T-helper 2 cell treated with Interferon-gamma antibody and Interleukin-4, amounts not matched to agents 100 ng/mL and 5 ng/mL, for 36 hours (primary cell): ENCODE measurements around the gene DXO. TPM values are rescaled to one million over a fixed set of nuclear protein-coding genes. Genes with fewer than 3 reads are reported as not detected.
"Not testable (repeated sequence)": the region's sequence is repeated elsewhere in the genome, so short reads cannot be mapped to it uniquely, and the experiment has no call there.

ENCODE experiments used
- intact Hi-C: fragments of 100-400 bp; cut with micrococcal nuclease; formaldehyde crosslinking; loops from one replicate; pipeline ENCODE4 v1.15.1; 2023
- total RNA-seq: library from RNA; stranded (reverse); gene quantifications from 2 replicates; pipeline ENCODE4 v1.2.3, GENCODE V29; 2022

DXO gene
- total RNA-seq, 1 donor from 2014 or later: 18.8 TPM

DNA sequence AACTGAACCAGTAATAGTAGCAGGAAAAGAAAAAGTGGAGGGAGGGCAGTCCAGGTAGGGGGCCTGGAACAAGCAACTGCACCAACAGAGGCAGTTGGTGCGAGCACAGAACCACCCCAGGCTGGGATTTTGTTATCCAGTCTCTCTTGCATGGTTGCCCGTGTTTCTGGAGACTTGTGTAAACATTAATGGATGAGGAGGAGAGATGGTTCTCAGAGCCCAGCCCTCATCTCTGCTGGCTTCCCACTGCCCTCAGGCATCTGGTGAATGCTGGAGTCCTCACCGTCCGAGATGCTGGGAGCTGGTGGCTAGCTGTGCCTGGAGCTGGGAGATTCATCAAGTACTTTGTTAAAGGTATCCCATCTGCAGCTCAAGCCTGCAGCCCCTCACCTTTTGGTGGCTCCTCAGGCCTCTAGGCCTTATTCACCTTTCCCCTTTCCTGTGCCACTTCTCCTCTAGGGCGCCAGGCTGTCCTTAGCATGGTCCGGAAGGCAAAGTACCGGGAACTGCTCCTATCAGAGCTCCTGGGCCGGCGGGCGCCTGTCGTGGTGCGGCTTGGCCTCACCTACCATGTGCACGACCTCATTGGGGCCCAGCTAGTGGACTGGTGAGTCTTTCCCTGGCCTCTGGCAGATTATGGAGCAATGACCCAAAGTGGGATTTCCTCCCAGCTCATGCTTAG, 8.4 kb upstream of the DXO start:
- intact Hi-C loops: not testable (repeated sequence)

DNA sequence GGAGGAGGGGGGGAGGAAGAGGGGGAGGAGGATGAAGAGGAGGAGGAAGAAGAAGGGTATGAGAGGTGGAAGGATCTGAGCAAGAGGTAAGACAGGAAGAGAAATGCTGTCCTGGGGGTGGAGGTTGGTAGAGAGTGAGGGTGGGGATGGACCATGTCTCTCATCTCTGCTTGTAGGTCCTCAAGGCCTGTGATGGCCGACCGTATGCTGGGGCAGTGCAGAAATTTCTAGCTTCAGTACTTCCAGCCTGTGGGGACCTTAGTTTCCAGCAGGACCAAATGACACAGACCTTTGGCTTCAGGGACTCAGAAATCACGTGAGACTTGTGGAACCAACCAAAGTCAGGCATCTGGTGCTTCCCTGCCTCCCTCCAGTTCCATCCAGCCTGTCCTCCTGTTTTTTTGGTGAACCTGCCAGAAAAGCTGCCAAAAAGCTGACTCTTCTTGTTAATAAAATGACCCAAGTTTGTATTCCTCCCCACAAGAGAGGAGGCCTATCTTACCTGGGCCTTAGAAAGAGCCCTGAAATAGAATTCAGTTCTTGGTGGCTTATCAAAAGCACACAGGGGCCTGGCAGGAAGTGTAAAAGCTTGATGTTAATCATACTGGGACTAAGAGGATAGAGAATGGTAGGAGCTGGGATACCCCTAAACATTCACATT, 7.4 kb upstream of the DXO start:
- intact Hi-C loops: loop anchor here (10.0 kb wide), 2 partner anchors 115 to 145 kb away; partner anchors contain the start of genes ATF6B and NEU1

DNA sequence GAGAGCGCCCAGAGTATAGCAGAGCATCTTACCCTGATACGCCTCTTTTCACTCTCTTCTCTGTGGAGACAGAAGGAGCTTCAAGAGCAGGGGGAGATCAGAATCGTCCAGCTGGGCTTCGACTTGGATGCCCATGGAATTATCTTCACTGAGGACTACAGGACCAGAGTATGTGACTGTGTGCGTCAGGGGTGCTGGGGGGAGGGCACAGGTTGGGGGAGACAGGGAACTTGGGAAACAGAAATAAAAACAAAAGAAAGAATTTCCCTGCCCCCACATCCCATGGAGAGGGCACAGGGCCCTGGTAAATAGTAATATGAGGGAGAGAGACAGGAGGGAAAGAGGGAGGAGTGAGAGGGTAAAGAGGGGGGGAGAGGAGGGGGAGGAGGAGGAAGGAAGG, 6.9 kb upstream of the DXO start:
- intact Hi-C loops: loop anchor here (10.0 kb wide), 2 partner anchors 114 to 146 kb away; partner anchors contain the start of genes ATF6B and NEU1

DNA sequence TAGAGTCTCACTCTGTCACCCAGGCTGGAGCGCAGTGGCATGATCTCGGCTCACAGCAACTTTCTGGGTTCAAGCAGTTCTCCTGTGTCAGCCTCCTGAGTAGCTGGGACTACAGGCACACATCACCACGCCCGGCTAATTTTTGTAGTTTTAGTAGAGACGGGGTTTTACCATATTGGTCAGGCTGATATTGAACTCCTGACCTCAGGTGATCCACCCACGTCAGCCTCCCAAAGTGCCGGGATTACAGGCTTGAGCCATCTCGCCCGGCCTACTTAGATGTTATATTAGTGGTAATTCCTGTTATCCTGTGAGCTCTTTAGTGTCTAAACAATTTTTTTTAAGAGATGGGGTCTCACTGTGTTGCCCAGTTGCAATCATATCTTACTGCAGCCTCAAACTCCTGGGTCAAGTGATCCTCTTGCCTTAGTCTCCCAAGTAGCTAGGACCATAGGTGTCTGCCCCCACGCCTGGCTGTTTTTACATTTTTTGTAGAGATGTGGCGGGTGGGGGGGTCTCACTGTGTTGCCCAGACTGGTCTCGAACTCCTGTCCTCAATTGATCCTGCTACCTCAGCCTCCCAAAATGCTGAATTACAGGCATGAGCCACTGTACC, 6.0 kb upstream of the DXO start:
- intact Hi-C loops: loop anchor here (10.0 kb wide), 2 partner anchors 113 to 147 kb away; partner anchors contain the start of genes ATF6B and NEU1

DNA sequence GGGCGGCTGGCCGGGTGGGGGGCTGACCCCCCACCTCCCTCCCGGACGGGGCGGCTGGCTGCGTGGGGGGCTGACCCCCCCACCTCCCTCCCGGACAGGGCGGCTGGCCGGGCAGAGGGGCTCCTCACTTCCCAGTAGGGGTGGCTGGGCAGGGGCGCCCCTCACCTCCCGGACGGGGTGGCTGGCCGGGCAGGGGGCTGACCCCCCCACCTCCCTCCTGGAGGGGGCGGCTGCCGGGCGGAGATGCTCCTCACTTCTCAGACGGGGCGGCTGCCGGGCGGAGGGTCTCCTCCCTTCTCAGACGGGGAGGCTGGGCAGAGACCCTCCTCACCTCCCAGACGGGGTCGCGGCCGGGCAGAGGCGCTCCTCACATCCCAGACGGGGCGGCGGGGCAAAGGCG, 4.1 kb upstream of the DXO start:
- intact Hi-C loops: loop anchor here (10.0 kb wide), 2 partner anchors 111 to 149 kb away; partner anchors contain the start of genes ATF6B and NEU1

DNA sequence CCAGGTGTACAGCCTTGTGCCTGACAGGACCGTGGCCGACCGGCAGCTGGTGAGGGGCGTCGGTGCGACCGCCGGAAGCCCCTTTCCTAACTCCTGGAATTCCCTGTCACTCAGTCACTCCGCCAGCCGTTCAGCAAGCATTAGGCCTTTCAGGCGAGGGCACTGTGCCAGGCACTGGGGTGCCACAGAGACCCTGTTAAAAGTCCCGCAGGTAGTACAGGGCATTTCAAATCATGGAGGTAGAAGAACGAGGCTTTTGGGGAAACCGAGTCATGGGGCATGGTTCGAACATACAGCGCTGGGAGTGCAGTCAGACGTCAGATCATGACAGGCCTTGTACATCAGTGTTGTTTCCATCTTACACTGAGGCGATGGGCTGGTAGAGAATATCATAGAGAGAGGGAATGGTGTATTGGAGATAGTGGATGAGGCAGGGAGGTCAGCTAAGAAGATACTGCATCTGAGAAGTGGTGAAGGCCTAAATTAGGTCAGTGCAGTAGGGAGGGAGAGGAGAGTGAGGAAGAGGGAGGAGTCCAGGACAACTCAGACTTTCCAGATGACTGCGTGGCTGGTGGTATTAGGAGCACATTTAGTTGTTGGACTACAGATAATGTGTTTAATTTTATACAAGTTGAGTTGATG, 892 bp upstream of the DXO start:
- intact Hi-C loops: loop anchor here (1.0 to 10.0 kb wide), 3 partner anchors 14 to 152 kb away; partner anchors contain the start of genes ATF6B, NEU1 and SKIC2

DNA sequence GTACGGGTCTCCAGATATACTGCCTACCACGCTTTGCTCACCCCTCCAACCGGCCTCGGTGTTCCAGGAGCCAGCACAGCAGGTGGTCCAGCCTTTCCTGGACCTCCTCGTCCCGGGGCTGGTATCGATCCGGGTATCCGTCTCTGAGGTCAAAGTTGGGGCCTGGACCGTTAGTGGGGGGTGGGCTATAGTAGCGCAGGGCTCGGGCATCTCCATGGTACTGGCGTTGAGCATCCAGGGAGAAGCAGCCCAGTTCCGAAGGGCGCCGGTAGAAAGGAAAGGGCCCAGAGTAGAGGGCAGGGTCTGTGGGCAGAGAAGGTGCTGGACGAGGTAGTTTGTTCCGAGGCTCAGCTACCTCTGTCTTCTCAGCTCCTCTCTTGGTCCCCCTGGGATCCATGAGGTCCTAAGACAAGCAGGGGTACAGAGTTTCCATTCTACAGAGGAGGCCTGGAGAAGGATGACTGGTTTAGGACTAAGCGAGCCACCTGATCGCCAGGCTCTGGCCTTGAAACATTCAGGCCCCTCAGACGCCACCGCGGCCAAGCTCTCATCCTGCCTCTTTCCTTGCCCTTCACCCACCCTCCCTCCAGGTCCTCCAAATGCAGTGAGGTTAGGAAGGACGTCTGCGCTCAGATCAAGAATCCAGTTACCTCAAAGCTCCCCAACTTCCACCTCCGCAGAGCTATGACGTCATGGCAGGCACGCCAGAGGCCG, 502 bp downstream of the DXO start:
- intact Hi-C loops: loop anchor here (10.0 kb wide), 2 partner anchors 107 to 153 kb away; partner anchors contain the start of genes ATF6B and NEU1

DNA sequence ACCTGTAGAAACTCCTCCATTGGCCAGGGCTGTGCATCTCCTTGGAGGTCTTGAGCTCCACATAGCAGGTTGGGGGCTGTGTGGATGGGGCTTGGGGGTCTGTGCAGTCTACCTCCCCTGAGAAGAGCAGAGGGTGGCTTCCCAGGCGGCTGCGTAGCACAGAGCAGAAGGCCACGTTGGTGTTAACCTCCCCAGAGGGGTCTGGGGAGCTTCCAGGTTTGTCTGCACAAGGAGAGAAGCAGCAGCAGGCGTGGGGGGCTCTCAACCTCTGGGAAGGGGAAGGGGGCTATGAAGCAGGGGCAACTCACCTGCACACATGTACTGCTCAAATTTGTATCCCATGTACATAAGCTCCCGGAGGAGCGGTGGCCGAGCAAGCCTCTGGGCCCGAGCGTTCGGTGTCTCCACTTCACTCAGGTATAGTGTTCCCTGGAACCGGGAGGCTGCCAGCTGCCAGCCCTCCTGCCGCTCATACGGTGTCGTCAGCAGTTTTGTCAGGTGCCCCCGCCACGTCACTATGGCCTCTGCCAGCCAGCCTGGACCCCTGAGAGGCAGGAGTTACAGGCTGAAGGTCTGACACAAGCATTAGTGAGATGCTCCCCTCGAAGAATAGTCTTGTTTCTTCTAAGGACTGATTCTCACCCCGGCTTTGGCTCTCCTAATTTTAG, 1.2 kb downstream of the DXO start:
- intact Hi-C loops: loop anchor here (10.0 kb wide), 2 partner anchors 106 to 154 kb away; partner anchors contain the start of genes ATF6B and NEU1

DNA sequence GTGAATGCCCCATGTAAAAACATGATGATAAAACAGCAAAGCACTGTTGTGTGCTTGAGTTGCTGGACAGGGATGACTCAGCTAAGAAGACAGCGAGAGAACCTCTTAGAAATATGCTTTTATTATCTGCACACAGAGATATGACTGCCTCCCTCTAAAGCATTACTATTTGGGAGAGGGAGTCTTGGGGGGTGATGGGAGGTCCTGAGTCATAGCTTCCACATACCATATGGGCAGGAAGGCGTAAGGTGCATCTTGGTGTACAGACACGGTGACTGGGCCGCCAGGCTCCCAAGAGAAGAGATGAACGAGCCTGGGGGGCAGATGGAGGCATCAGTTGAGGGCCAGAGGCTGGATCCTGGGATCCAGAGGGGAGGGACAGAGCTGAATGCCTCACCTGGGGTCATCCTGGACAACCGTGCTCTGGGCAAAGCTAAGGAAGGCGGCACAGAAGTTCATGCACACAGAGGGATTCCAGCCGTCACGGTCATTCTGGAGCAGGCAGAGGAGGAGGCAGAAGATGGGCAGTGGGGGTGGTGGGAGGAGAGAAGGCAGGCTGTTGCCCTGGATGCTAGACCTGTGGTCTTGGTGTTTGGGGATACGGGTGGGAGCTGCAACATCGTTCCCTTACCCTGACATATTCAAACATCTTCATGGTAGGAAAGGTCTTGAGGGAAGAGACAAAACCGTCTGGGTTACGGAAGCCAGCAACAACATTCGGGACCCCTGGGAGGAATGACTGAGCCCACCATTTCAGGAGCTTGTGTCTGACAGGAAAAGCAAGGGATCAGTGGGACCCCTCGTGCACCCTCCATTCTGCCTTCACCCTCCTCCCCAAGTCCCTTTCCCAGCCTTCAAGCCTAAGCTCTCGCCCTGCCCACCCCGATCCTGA, 2.0 kb downstream of the DXO start:
- intact Hi-C loops: loop anchor here (10.0 kb wide), 2 partner anchors 105 to 155 kb away; partner anchors contain the start of genes ATF6B and NEU1

DNA sequence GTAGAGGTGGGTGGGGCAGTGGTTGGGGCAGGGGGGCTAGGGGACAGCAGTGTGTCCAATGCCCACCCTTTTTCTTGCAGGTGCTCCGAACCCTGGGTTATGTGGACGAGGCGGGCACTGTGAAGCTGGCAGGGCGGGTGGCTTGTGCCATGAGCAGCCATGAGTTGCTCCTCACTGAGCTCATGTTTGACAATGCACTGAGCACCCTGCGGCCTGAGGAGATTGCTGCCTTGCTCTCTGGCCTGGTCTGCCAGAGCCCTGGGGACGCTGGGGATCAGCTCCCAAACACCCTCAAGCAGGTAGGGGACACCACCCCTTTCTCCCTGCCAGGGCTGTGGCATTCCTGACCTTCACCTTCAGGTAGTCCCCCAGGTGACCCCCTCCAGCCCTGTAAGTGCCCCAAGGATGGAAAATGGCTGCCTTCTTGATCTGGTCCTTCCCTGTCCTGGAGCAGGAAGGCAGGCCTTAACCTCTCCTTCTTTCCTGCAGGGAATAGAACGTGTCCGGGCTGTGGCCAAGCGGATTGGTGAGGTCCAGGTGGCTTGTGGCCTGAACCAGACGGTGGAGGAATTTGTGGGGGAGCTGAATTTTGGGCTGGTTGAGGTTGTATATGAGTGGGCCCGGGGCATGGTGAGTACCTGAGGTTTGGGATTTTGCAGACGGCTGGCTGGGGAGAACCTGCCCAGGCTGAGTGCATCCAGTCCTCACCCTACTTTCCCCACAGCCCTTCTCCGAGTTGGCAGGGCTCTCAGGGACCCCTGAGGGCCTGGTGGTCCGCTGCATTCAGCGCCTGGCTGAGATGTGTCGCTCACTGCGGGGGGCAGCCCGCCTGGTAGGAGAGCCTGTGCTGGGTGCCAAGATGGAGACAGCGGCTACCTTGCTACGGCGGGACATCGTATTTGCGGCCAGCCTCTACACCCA, 2.9 kb downstream of the DXO start:
- intact Hi-C loops: no loop called here

DNA sequence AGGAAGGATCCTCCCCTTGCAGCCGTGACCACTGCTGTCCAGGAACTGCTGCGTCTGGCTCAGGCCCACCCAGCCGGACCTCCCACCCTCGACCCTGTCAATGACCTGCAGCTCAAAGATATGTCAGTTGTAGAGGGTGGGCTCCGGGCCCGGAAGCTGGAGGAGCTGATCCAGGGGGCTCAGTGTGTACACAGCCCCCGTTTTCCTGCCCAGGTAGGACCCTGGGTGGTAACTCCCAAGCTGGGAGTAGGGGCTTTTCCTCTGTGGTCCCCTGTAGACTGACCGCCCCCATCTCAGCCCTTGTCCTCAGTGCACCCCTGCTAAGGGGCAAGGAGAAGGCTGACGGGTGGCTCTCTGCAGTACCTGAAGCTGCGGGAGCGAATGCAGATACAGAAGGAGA, 3.6 kb downstream of the DXO start:
- intact Hi-C loops: no loop called here

DNA sequence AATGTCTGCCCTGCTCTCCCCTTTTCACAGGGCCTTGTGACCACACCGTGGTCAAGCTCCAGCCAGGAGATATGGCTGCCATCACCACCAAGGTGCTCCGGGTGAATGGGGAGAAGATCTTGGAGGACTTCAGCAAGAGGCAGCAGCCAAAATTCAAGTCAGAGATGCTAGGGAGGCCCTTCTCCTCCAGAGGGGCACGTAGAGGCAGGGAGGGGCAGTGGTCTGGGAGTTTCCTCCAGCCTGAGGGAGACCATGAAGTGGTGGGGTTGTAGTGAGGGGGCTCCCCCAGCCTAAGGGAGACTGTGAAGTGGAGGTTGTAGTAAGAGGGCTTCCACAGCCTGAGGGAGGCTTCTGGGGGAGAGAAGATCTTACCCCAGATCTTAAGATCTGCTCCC, 4.0 kb downstream of the DXO start:
- intact Hi-C loops: no loop called here

DNA sequence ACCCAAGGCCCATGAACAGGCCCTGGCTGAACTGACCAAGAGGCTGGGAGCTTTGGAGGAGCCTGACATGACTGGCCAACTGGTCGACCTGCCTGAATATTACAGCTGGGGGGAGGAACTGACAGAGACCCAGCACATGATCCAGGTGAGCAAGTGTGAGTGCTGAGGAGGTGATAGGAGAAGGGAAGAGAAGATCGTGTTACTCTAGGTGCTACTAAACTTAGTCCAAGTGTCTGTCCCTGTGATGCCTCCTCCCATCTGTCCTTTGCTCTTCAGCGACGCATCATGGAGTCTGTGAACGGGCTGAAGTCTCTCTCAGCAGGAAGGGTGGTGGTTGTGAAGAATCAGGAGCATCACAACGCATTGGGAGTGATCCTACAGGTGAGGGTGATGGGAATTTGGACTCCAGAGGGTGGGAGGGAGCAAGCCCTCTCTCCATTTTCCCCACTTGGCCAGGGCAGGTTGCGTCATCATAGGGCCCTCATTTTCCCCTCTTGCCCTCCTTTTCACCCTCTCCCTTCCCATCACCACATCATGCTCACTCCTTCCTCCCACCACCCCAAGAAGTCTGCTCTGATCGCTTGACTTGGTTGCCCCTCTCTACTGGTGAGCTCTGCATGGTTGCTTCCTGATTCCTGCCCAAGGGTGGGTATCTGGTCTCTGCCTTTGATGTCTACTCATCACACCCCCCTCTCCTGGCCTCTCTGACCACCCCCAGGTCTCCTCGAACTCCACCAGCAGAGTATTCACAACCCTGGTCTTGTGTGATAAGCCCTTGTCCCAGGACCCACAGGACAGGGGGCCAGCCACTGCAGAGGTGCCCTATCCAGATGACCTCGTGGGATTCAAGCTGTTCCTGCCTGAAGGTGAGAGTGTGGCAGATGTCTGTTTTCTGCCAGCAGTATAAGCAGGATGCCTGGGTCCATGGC, 4.7 kb downstream of the DXO start:
- intact Hi-C loops: no loop called here

DNA sequence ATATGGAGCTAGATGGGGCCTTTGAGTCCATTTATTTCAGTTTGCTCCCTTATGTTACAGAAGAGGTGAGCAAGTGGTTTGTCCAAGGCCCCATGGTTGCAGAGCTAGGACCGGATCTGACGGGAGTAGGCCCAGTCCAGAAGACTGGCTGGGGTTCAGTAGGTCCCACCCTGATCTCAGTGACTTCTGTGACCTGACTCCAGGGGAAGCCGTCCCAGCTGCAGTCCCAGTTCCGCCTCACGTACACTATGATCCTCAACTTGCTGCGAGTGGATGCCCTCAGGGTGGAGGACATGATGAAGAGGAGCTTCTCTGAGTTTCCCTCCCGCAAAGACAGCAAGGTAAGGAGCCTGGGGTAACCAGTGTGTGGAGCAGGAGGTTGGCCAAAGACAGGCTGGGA, 5.4 kb downstream of the DXO start:
- intact Hi-C loops: no loop called here

DNA sequence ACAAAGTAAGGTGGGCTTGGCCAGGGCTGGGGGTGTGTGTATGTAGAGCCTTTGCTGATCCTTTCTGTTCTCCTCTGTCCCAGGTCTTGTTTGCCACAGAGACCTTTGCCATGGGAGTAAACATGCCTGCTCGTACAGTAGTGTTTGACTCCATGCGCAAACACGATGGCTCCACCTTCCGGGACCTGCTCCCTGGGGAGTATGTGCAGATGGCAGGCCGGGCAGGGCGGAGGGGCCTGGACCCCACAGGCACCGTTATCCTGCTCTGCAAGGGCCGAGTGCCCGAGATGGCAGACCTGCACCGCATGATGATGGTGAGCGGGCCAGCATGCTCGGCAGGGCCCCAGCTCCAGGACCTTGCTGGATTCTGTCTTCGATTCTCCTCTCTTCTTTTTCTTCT, 6.2 kb downstream of the DXO start:
- intact Hi-C loops: no loop called here

DNA sequence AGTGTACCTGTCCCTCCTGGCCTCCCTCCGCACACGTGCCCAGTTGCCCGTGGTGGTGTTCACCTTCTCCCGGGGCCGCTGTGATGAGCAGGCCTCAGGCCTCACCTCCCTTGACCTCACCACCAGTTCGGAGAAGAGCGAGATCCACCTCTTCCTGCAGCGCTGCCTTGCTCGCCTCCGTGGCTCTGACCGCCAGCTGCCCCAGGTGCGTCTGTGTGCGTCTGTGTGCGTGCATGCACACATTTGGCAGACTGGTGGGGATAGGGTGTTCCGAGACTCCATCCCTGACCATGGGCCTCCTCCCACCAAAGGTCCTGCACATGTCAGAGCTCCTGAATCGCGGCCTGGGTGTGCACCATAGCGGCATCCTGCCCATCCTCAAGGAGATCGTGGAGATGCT, 8.0 kb downstream of the DXO start:
- intact Hi-C loops: no loop called here

DNA sequence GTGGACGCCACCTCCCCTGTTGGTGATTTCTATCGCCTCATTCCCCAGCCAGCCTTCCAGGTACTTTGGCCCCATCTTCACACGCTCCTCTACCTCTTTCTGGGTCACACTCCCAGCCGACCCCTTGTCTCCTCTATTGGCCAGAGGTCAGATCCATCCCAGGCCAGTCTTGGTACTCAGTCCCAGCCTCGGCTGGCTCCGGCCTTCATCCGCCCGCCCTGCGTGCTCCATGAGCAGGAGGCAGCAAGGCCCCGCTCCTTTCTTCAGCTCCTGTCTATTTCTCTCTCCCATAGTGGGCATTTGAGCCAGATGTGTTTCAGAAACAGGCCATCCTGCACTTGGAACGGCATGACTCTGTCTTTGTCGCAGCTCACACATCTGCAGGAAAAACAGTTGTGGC, 10.3 kb downstream of the DXO start:
- intact Hi-C loops: no loop called here
